Upper lobe of right lung (tissue), 1 donor: ENCODE measurements around the gene HLA-DMB. TPM values are rescaled to one million over a fixed set of nuclear protein-coding genes. Genes with fewer than 3 reads are reported as not detected.

Experiments
- ATAC-seq: fragments of 200-7000 bp; cut with Tn5 transposase; one replicate; pipeline ENCODE4 v1.9.1; 2020; ENCODE audit warnings: mild to moderate bottlenecking, moderate library complexity
- DNase-seq: peaks from one replicate; pipeline ENCODE4 v3.0.0-alpha.2; 2020
- H3K27ac ChIP-seq: fragments of 200-600 bp; one replicate; pipeline ENCODE4 v1.8.0; 2022
- H3K27me3 ChIP-seq: fragments of 200-600 bp; one replicate; pipeline ENCODE4 v1.8.0; 2022; ENCODE audit warnings: mild to moderate bottlenecking
- H3K36me3 ChIP-seq: fragments of 200-600 bp; one replicate; pipeline ENCODE4 v1.8.0; 2022
- H3K4me1 ChIP-seq: fragments of 200-600 bp; one replicate; pipeline ENCODE4 v1.8.0; 2022
- H3K4me3 ChIP-seq: fragments of 200-600 bp; one replicate; pipeline ENCODE4 v1.8.0; 2022; ENCODE audit warnings: mild to moderate bottlenecking
- H3K9me3 ChIP-seq: fragments of 200-600 bp; one replicate; pipeline ENCODE4 v1.8.0; 2022
- CTCF ChIP-seq: fragments of 200-600 bp; IDR thresholded peaks from one replicate; pipeline ENCODE4 v1.8.0; 2022; ENCODE audit warnings: antibody characterized with exemption
- intact Hi-C: fragments of 100-400 bp; cut with DNase I; formaldehyde crosslinking; loops from one replicate; pipeline ENCODE4 v1.11.0; 2022
- total RNA-seq: library from RNA; stranded (reverse); fragmentation: NEBNext Ultra II Directional; extraction: Animal tissue kit (Norgen Biotek cat#: 25700); gene quantifications from one replicate; pipeline ENCODE4 v1.2.1, GENCODE V29; 2021
- donor health status: DM: no; HTN: yes; CAD: no; lungs with severe emphysema.

HLA-DMB gene
- total RNA-seq, 1 donor from 2014 or later = 140 TPM

- Histone ChIP-seq H3K36me3 (no peaks in the 10 kb centered on the region), H3K27ac (no peak overlapping the region), H3K4me1 (peaks cover 11% of the 10 kb centered on the region), H3K4me3 (no peak overlapping the region), H3K27me3 (no peaks in the 10 kb centered on the region), H3K9me3 (no peaks in the 10 kb centered on the region)
- no peak for TF ChIP-seq CTCF
- ATAC-seq (no peak), DNase-seq (no peak)
- intact Hi-C loops = no loop called here
Observed at GRCh38 chr6:32949113-32949512, 8.3 kb upstream of the HLA-DMB start.

GRCh38 chr6:32947552-32948465, 7.0 kb upstream of the HLA-DMB start:
- H3K27ac ChIP-seq = no peak overlapping the region
- peaks cover 19% of the 10 kb centered on the region for H3K4me1 ChIP-seq
- intact Hi-C loops = no loop called here
- H3K4me3 ChIP-seq = no peak overlapping the region
- no peaks in the 10 kb centered on the region for H3K9me3 ChIP-seq
- no peaks in the 10 kb centered on the region for H3K36me3 ChIP-seq
- peak; percentile 56 for TF ChIP-seq CTCF
- H3K27me3 ChIP-seq = no peaks in the 10 kb centered on the region
- ATAC-seq (peak; percentile 59), DNase-seq (no peak)

GRCh38 chr6:32946893-32947292, 6.1 kb upstream of the HLA-DMB start:
- TF ChIP-seq CTCF = no peak
- Histone ChIP-seq H3K4me3 (no peak overlapping the region), H3K4me1 (peaks cover 27% of the 10 kb centered on the region), H3K36me3 (no peaks in the 10 kb centered on the region), H3K27me3 (no peaks in the 10 kb centered on the region), H3K9me3 (no peaks in the 10 kb centered on the region), H3K27ac (no peak overlapping the region)
- DNase-seq (no peak), ATAC-seq (no peak)
- intact Hi-C loops = no loop called here

- DNase-seq (no peak), ATAC-seq (no peak)
- no peaks in the 10 kb centered on the region for H3K27me3 ChIP-seq
- intact Hi-C loops = no loop called here
- TF ChIP-seq CTCF = no peak
- no peak overlapping the region for H3K4me3 ChIP-seq
- no peaks in the 10 kb centered on the region for H3K9me3 ChIP-seq
- peaks cover 28% of the 10 kb centered on the region for H3K4me1 ChIP-seq
- no peaks in the 10 kb centered on the region for H3K36me3 ChIP-seq
- H3K27ac ChIP-seq = no peak overlapping the region
Observed at GRCh38 chr6:32945953-32946352, 5.1 kb upstream of the HLA-DMB start.

- peaks cover 33% of the 10 kb centered on the region for H3K4me1 ChIP-seq
- H3K27me3 ChIP-seq = no peaks in the 10 kb centered on the region
- peak overlapping the region; percentile 72 for H3K27ac ChIP-seq
- no peaks in the 10 kb centered on the region for H3K36me3 ChIP-seq
- ATAC-seq (peak; percentile 27), DNase-seq (no peak)
- TF ChIP-seq CTCF = no peak
- intact Hi-C loops = no loop called here
- H3K9me3 ChIP-seq = no peaks in the 10 kb centered on the region
- H3K4me3 ChIP-seq = no peak overlapping the region
Observed at GRCh38 chr6:32945108-32945760, 4.4 kb upstream of the HLA-DMB start.
